Muscle of leg (tissue), 11 donors: ENCODE measurements around the gene CES4A. TPM values are rescaled to one million over a fixed set of nuclear protein-coding genes. Genes with fewer than 3 reads are reported as not detected.
"Not testable (repeated sequence)": the region's sequence is repeated elsewhere in the genome, so short reads cannot be mapped to it uniquely, and the experiment has no call there.

Experiments
- DNase-seq: peaks from one replicate; pipeline ENCODE4 v3.0.0; 2013
- H3K27ac ChIP-seq: one replicate; pipeline ENCODE4 v1.5.1; 2013; ENCODE audit warnings: mild to moderate bottlenecking, low read length, control low read depth
- H3K27me3 ChIP-seq: one replicate; pipeline ENCODE4 v1.6.1; 2013; ENCODE audit warnings: low read length; ENCODE audit not compliant: control insufficient read depth, insufficient read depth
- H3K36me3 ChIP-seq: one replicate; pipeline ENCODE4 v1.6.1; 2013; ENCODE audit warnings: low read length; ENCODE audit not compliant: control insufficient read depth, insufficient read depth
- H3K4me1 ChIP-seq: one replicate; pipeline ENCODE4 v1.6.1; 2013; ENCODE audit warnings: low read length; ENCODE audit not compliant: control insufficient read depth, insufficient read depth
- H3K4me3 ChIP-seq: one replicate; pipeline ENCODE4 v1.5.1; 2013; ENCODE audit warnings: low read length, control low read depth
- H3K9me3 ChIP-seq: replicated peaks from 2 replicates; pipeline ENCODE4 v1.6.1; 2013; ENCODE audit warnings: low read depth, low read length; ENCODE audit not compliant: control insufficient read depth
- WGBS: methylation state at CpG from one replicate; pipeline ENCODE4 v1.1.5; 2013; ENCODE audit warnings: missing lambda C conversion rate; ENCODE audit not compliant: insufficient coverage; 5-methylcytosine and 5-hydroxymethylcytosine counted together
- polyA plus RNA-seq, 8 donors: library from polyadenylated mRNA; unstranded; fragments of 120-200 nt; gene quantifications; one replicate each; pipeline versions ENCODE4 v1.2.1 to v1.2.3, GENCODE V29; 2013; ENCODE audit warnings: inconsistent platforms in 1 of 8, low replicate concordance in 1 of 8; ENCODE audit not compliant: insufficient read length in 8 of 8, insufficient read depth in 1 of 8
- total RNA-seq: library from RNA; stranded (reverse); fragments of 120-200 nt; gene quantifications from one replicate; pipeline ENCODE4 v1.2.4, GENCODE V29; 2013

Gene CES4A
- total and polyA plus RNA-seq, 9 donors: 1.5 to 5.3 (median 3.2) TPM

DNA sequence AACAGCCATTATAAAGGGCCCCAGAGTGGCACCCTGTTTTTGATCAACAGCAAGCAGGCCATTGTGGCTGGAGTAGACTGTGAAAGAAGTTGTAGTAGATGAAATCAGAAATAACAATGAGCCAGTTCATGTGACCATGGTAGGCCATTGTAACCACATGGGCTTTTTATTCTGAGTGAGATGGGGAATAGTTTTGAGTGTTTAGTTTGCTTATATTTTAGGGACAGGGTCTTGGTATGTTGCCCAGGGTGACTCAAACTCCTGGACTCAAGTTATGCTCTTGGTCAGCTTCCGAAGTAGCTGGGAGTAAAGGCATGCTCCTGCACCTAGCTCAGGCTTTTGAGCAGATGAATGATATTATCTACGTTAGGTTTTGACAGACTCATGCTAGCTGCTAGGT is 52.5 kb downstream of the CES4A start:
- Histone ChIP-seq H3K4me3 (no peak overlapping the region), H3K27me3 (no peaks in the 10 kb centered on the region), H3K36me3 (peaks cover 10% of the 10 kb centered on the region), H3K4me1 (no peaks in the 10 kb centered on the region), H3K27ac (no peak overlapping the region), H3K9me3 (no peaks in the 10 kb centered on the region)
- DNase-seq: no peak
- 81% methylated on average over 2 of the region's 2 CpGs for WGBS

DNA sequence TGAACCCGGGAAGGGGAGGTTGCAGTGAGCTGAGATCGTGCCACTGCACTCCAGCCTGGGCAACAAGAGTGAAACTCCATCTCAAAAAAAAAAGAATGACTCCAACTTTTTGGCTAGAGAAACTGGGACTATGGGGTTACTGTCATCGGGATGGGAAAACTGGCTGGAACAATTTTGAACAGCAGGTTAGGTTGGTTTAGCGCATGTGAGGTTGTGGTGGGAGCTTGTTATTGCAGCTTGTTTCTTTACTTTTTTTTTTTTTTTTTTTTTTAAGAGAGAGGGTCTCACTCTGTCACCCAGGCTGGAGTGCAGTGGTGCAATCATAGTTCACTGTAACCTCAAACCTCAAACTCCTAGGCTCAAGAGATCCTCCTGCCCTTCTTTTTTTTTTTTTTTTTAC is 53.1 kb downstream of the CES4A start:
- H3K4me3 ChIP-seq, DNase-seq, H3K4me1 ChIP-seq, H3K27ac ChIP-seq, H3K9me3 ChIP-seq, H3K27me3 ChIP-seq: not testable (repeated sequence)
- H3K36me3 ChIP-seq: peaks cover 10% of the 10 kb centered on the region
- no CpG with 5 or more reads among the region's 4 CpGs for WGBS

DNA sequence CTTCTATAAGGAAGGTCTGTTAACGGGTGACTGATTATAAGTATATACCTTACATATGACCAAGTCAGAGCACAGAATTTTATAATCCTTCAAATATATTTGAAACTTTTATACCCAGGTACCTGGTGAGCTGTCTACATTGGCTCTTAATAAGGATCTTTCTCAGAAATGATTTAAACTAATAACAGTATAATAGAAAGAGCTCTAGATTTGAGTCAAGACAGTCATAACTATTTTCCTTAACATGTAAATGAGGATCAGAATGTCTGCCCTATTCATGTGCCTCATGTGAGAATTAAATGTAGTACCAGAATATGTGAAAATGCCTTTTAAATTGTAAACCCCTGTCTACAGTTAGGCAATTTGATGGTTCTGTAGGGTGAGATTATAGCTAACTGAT is 55.0 kb downstream of the CES4A start:
- H3K4me1 ChIP-seq: no peaks in the 10 kb centered on the region
- WGBS: no CpG with 5 or more reads among the region's 1 CpG
- no peak overlapping the region for H3K4me3 ChIP-seq
- no peaks in the 10 kb centered on the region for H3K9me3 ChIP-seq
- no peak overlapping the region for H3K27ac ChIP-seq
- DNase-seq: no peak
- no peaks in the 10 kb centered on the region for H3K27me3 ChIP-seq
- H3K36me3 ChIP-seq: peaks cover 10% of the 10 kb centered on the region

DNA sequence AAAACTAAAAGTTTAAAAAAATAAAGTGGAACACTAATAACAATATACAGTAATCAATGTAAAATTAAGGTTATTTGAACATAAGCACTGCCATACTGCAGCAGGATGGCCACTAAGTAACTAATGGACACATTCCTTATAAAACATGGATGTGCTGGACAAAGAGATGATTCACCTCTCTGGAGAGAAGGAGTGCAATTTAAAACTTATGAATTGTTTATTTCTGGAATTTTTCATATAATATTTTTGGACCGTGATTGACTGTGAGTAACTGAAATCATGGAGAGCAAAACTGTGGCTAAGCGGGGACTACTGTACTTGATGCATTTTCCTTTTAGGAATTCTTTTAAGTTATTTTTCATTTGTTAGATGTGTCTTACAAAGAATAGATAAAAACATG is 62.4 kb downstream of the CES4A start:
- Histone ChIP-seq H3K36me3 (no peaks in the 10 kb centered on the region), H3K27me3 (no peaks in the 10 kb centered on the region), H3K9me3 (no peaks in the 10 kb centered on the region), H3K4me3 (no peak overlapping the region), H3K4me1 (no peaks in the 10 kb centered on the region), H3K27ac (no peak overlapping the region)
- WGBS: no CpG with 5 or more reads among the region's 2 CpGs
- DNase-seq: peak; percentile 34

DNA sequence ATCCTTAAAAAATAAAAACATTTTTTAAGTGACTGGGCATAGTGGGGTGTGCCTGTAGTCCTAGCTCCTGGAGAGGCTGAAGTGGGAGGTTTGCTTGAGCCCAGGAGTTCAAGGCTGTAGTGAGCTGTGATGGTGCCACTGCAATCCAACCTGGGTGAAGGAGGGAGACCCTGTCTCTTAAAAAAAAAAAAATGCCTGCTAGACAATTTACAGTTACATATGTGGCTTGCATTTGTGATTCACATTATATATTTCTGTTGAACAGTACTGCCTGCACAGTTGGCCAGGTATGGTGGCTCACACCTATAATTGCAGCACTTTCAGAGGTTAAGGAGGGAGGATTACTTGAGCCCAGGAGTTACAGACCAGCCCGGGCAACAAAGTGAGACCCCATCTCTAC is 64.0 kb downstream of the CES4A start:
- H3K27ac ChIP-seq: no peak overlapping the region
- H3K4me3 ChIP-seq: no peak overlapping the region
- H3K27me3 ChIP-seq: no peaks in the 10 kb centered on the region
- WGBS: no CpG with 5 or more reads among the region's 1 CpG
- H3K4me1 ChIP-seq: no peaks in the 10 kb centered on the region
- H3K9me3 ChIP-seq: no peaks in the 10 kb centered on the region
- no peaks in the 10 kb centered on the region for H3K36me3 ChIP-seq
- DNase-seq: no peak

DNA sequence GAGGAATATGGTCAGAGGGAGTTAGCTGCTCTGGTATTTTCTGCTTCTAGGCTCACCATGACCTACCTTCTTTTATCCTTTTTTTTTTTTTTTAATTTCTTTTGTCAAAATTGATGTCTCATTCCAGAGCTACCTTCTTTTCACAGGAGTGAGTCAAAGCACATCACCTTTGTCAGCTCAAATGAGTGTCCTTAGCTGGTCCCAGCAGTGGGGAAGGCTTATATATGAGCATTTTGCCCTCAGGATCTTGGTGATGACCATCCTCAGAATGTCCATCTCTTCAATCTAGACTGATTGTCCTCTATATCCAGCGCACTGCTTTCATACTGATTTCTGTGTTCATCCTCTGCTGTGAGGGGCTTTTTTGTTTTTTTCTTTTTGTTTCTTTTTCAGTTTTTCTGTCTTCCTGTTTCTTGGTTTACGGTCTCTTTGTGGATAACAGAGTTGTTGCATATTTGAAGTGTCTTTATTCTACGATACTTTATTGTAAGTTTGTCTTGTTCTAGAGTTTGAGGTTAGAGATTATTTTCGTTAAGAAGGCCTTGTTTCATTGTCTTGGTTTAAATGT is 65.5 kb downstream of the CES4A start:
- H3K36me3 ChIP-seq: no peaks in the 10 kb centered on the region
- no peaks in the 10 kb centered on the region for H3K27me3 ChIP-seq
- no peak overlapping the region for H3K4me3 ChIP-seq
- DNase-seq: no peak
- H3K27ac ChIP-seq: no peak overlapping the region
- no CpG with 5 or more reads among the region's 4 CpGs for WGBS
- H3K4me1 ChIP-seq: no peaks in the 10 kb centered on the region
- no peaks in the 10 kb centered on the region for H3K9me3 ChIP-seq

DNA sequence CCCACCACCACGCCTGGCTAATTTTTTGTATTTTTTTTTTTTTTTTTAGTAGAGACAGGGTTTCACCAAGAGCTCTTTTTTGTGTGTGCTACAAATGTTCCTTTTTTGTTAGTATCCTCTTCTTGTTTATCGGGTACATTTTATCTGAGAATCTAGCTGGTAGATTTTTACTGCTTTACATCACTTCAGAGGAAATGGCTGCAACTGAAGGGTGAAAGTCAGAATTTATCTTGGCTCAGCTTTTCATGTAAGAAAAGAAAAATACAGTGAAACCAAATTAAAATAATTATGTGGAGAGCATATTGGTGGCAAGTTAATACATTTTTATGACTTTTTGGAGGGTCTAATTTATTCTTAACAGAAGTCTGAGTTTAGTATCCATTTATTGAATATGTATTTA is 66.5 kb downstream of the CES4A start:
- no peak overlapping the region for H3K27ac ChIP-seq
- H3K27me3 ChIP-seq: no peaks in the 10 kb centered on the region
- no peak overlapping the region for H3K4me3 ChIP-seq
- no peak for DNase-seq
- no peaks in the 10 kb centered on the region for H3K4me1 ChIP-seq
- no peaks in the 10 kb centered on the region for H3K9me3 ChIP-seq
- H3K36me3 ChIP-seq: no peaks in the 10 kb centered on the region
- no CpG with 5 or more reads among the region's 2 CpGs for WGBS

DNA sequence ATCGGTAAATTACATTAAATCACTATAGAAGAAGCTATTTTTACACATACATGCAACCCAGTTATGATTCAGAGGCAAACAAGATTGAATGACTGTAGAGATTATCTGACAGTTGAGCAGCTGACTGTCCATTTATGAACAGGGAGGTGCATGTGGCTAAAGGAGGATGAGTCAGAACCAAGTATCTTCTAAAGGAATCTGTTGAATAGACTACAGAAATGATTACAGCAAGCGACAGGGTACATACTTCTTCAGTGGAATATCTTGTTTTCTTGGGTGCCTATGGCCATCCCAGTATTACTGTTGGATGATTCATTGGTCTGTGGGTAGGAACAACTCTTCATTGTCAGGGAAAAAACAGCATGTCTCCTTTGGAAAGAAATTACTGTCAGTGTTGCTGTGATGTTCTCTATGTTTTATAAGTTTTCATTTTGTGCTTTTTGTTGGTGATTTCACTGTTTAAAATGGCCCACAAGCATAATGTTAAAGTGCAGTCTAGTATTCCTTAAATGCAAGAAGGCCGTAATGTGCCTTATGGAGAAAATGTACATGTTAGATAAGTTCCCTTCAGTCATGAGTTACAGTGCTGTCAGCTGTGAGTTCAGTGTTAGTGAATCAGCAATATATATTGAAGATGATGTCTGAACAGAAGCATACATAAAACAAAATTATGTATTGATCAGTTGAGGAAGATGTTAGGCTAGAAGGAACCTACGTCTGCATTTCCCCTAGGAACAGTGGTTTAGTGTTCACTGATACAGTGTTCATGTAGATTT is 67.5 kb downstream of the CES4A start:
- Histone ChIP-seq H3K4me3 (no peak overlapping the region), H3K36me3 (no peaks in the 10 kb centered on the region), H3K27ac (no peak overlapping the region), H3K4me1 (no peaks in the 10 kb centered on the region), H3K27me3 (no peaks in the 10 kb centered on the region), H3K9me3 (no peaks in the 10 kb centered on the region)
- peak; percentile 18 for DNase-seq
- WGBS: 94% methylated on average over 2 of the region's 4 CpGs

Other genes starting within 250 kb of the CES4A start
- gene DYNC1LI2, start 237.0 kb upstream of the CES4A start, total RNA-seq: 76.3 TPM
- gene DYNC1LI2, start 237.0 kb upstream of the CES4A start, polyA plus RNA-seq: 100 to 1,000 TPM in 1 of 8 donors, 10 to 100 TPM in 7; 61.0 to 102 (median 78.8) TPM
- gene TERB1, start 187.0 kb upstream of the CES4A start, total RNA-seq: not detected
- gene TERB1, start 187.0 kb upstream of the CES4A start, polyA plus RNA-seq: under 1 TPM in 3 of 8 donors, not detected in 5; 0.10 to 0.21 (median 0.11) TPM
- gene NAE1, start 157.6 kb upstream of the CES4A start, total RNA-seq: 41.8 TPM
- 10 to 100 TPM; 32.8 to 47.3 (median 40.1) TPM for gene NAE1, start 157.6 kb upstream of the CES4A start, polyA plus RNA-seq
- not detected for gene CA7, start 144.2 kb upstream of the CES4A start, total RNA-seq
- under 1 TPM in 1 of 8 donors, not detected in 7; 0.12 TPM for gene CA7, start 144.2 kb upstream of the CES4A start, polyA plus RNA-seq
- gene PDP2, start 108.1 kb upstream of the CES4A start, total RNA-seq: 2.7 TPM
- 1 to 10 TPM; 1.9 to 2.6 (median 2.3) TPM for gene PDP2, start 108.1 kb upstream of the CES4A start, polyA plus RNA-seq
- gene CDH16, start 69.7 kb upstream of the CES4A start, total RNA-seq: 0.04 TPM
- gene CDH16, start 69.7 kb upstream of the CES4A start, polyA plus RNA-seq: 1 to 10 TPM in 1 of 8 donors, under 1 TPM in 5, not detected in 2; 0.08 to 1.7 (median 0.13) TPM
- gene RRAD, start 63.1 kb upstream of the CES4A start, total RNA-seq: 7.3 TPM
- gene RRAD, start 63.1 kb upstream of the CES4A start, polyA plus RNA-seq: 10 to 100 TPM in 3 of 8 donors, 1 to 10 TPM in 5; 6.0 to 10.7 (median 9.1) TPM
- gene CIAO2B, start 54.2 kb upstream of the CES4A start, total RNA-seq: 115 TPM
- 100 to 1,000 TPM in 1 of 8 donors, 10 to 100 TPM in 7; 89.1 to 111 (median 94.2) TPM for gene CIAO2B, start 54.2 kb upstream of the CES4A start, polyA plus RNA-seq
- gene CES2, start 53.1 kb upstream of the CES4A start, total RNA-seq: 26.1 TPM
- gene CES2, start 53.1 kb upstream of the CES4A start, polyA plus RNA-seq: 10 to 100 TPM; 27.2 to 36.2 (median 31.4) TPM
- gene CES3, start 27.3 kb upstream of the CES4A start, total RNA-seq: 0.22 TPM
- gene CES3, start 27.3 kb upstream of the CES4A start, polyA plus RNA-seq: 1 to 10 TPM in 1 of 8 donors, under 1 TPM in 7; 0.05 to 1.3 (median 0.34) TPM
- 40.7 TPM for gene CBFB, start 40.6 kb downstream of the CES4A start, total RNA-seq
- gene CBFB, start 40.6 kb downstream of the CES4A start, polyA plus RNA-seq: 10 to 100 TPM; 31.6 to 70.3 (median 42.3) TPM
- gene PHAF1, start 121.4 kb downstream of the CES4A start, total RNA-seq: 12.9 TPM
- gene PHAF1, start 121.4 kb downstream of the CES4A start, polyA plus RNA-seq: 10 to 100 TPM; 16.2 to 22.2 (median 18.1) TPM
- 15.6 TPM for gene B3GNT9, start 162.4 kb downstream of the CES4A start, total RNA-seq
- gene B3GNT9, start 162.4 kb downstream of the CES4A start, polyA plus RNA-seq: 10 to 100 TPM in 6 of 8 donors, 1 to 10 TPM in 2; 7.7 to 18.8 (median 12.3) TPM
- 4.7 TPM for gene TRADD, start 171.3 kb downstream of the CES4A start, total RNA-seq
- gene TRADD, start 171.3 kb downstream of the CES4A start, polyA plus RNA-seq: 1 to 10 TPM; 3.7 to 4.9 (median 4.2) TPM
- 2.1 TPM for gene FBXL8, start 171.4 kb downstream of the CES4A start, total RNA-seq
- gene FBXL8, start 171.4 kb downstream of the CES4A start, polyA plus RNA-seq: 1 to 10 TPM; 1.2 to 3.1 (median 2.2) TPM
- 3.0 TPM for gene HSF4, start 176.2 kb downstream of the CES4A start, total RNA-seq
- 1 to 10 TPM; 2.1 to 4.7 (median 3.5) TPM for gene HSF4, start 176.2 kb downstream of the CES4A start, polyA plus RNA-seq
- 14.7 TPM for gene NOL3, start 181.9 kb downstream of the CES4A start, total RNA-seq
- gene NOL3, start 181.9 kb downstream of the CES4A start, polyA plus RNA-seq: 10 to 100 TPM; 18.4 to 44.7 (median 25.3) TPM
- gene MATCAP1, start 195.4 kb downstream of the CES4A start, total RNA-seq: 8.6 TPM
- gene MATCAP1, start 195.4 kb downstream of the CES4A start, polyA plus RNA-seq: 10 to 100 TPM; 13.3 to 25.9 (median 21.1) TPM
- 7.6 TPM for gene EXOC3L1, start 201.5 kb downstream of the CES4A start, total RNA-seq
- gene EXOC3L1, start 201.5 kb downstream of the CES4A start, polyA plus RNA-seq: 10 to 100 TPM in 5 of 8 donors, 1 to 10 TPM in 3; 7.6 to 15.5 (median 11.5) TPM
- 28.1 TPM for gene E2F4, start 203.6 kb downstream of the CES4A start, total RNA-seq
- gene E2F4, start 203.6 kb downstream of the CES4A start, polyA plus RNA-seq: 10 to 100 TPM; 41.8 to 51.1 (median 46.7) TPM
- 0.80 TPM for gene ELMO3, start 210.5 kb downstream of the CES4A start, total RNA-seq
- gene ELMO3, start 210.5 kb downstream of the CES4A start, polyA plus RNA-seq: 1 to 10 TPM in 6 of 8 donors, under 1 TPM in 2; 0.68 to 3.3 (median 1.4) TPM
- 22.3 TPM for gene TMEM208, start 238.5 kb downstream of the CES4A start, total RNA-seq
- gene TMEM208, start 238.5 kb downstream of the CES4A start, polyA plus RNA-seq: 10 to 100 TPM; 17.5 to 27.1 (median 22.1) TPM